NCI-H2196 (cell line): ENCODE results near the gene HNF4A.
A peak's percentile ranks its signal among the peaks of the same experiment; 100 is the strongest.
"Not testable (repeated sequence)": the region's sequence is repeated elsewhere in the genome, so short reads cannot be mapped to it uniquely, and the experiment has no call there.

Experiments
- DNase-seq: peaks from one replicate; lab custom pipeline; 2025; ENCODE audit not compliant: unreplicated experiment; lab: John Stamatoyannopoulos, UW

HNF4A gene

DNA sequence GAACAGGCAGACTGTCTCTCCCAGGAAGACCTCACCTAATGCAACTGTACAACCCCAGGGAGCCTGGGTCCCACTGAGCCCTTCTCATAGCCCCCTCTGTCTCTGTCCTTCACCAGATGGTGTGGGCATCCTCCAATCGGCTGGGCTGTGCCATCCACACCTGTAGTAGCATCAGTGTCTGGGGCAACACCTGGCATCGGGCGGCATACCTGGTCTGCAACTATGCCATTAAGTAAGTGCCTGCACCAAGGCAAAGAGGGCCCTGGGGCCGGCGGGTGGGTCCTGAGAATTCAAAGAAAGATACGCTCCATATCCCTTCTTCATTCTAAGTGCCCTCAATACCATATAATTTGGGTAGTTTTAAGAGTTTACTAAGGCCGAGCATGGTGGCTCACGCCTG is 10.4 kb upstream of the HNF4A start:
- no peak for DNase-seq

DNA sequence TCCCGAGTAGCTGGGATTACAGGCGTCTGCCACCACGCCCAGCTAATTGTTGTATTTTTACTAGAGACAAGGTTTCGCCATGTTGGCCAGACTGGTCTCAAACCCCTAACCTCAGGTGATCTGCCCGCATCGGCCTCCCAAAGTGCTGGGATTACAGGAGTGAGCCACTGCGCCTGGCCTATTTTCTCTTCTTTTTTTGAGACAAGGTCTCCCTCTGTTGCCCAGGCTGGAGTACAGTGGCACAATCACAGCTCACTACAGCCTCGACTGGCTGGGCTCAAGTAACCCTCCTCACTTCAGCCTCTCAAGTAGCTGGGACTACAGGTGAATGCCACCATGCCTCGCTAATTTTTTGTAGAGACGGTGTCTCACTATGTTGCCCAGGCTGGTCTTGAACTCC is 9.6 kb upstream of the HNF4A start:
- DNase-seq = not testable (repeated sequence)

DNA sequence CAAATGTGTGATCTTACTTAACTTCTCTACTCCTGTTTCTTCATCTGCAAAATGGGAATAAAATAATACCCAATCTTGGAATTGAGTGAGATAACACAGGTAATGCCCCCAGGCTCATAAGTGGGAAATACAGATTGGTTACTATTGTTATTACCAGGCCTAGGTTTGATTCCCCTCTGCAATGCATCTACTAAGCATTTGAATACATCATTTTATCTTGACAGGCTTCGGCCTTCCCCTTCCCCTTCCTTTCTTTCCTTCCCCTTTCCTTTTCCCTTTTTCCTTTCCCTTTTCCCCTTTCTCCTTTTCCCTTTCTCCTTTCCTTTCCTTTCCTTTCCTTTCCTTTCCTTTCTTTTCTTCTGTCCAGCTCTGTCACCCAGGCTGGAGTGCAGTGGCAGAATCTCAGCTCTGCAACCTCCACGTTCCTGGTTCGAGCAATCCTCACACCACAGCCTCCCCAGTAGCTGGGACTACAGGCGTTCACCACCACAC is 7.3 kb upstream of the HNF4A start:
- no peak for DNase-seq

DNA sequence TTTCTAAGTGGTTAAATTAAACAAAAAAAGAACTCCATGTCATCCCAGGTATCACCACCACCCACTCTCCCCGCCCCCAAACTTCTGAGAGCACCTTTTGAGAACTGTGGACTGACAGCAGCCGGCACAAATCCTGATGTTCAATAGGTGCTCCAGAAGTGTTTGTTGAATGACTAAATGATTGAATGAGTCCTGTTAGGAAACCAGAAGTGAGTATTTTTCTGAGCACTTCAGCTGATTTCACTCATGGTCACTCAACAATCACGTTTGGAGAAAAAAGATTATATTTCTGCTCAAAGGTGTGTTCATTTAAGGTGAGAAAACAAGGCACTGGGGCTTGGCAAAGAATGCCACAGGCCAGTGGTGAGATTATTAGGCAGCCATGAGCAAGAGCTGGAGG is 6.2 kb upstream of the HNF4A start:
- DNase-seq = no peak

DNA sequence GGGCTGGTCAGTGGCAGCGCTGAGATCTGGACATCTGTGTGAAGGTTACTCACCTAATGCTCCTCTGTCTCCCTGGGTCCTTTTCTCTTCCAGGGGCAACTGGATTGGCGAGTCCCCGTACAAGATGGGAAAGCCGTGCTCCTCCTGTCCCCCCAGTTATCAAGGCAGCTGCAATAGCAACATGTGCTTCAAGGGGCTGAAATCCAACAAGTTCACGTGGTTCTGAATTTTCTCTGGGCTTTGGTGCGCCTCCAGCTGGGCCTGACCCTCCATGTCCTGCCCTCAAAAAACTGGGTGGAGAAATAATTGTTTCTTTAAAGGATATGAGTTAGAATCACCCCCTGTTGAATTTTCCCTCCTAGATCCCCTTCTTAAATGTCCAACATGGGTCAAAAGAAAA is 4.9 kb upstream of the HNF4A start:
- DNase-seq = no peak

DNA sequence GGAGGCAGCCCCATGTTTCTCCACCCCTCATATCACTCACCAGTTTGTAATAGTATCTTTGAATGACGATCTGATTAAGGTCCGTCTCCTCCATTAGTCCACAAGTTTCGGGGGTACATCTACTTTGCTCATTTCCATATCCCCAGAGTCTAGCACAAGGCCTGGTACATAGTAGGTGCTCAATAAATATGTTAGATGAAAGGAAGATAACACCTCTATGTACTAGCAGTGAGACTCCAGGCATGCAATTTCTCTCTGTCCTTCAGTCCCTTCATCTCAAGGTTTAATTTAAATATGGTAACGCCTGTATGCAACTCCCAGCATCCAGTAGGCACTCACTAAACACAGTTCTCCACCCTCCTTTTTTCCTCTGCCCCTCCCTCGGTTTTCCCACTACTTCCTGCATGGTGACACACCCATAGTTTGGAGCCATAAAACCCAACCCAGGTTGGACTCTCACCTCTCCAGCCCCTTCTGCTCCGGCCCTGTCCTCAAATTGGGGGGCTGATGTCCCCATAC is 461 bp upstream of the HNF4A start:
- DNase-seq = no peak

DNA sequence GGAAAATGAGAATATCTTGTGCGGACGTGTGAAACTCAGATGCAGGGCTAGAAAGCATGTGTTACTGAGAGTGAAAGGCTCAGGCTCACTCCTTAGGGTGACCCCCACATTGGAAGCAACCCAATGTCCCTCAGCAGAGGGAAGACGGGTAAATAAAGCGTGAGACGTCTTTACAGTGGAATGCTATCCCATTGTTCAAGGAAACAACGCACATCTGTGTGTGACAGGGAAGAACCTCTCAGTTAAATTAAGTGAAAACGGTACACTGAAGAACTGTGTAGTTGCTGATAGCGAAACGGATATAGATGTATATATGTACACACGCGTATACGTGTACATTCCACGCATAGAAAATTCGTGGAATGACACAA is 839 bp downstream of the HNF4A start:
- no peak for DNase-seq

DNA sequence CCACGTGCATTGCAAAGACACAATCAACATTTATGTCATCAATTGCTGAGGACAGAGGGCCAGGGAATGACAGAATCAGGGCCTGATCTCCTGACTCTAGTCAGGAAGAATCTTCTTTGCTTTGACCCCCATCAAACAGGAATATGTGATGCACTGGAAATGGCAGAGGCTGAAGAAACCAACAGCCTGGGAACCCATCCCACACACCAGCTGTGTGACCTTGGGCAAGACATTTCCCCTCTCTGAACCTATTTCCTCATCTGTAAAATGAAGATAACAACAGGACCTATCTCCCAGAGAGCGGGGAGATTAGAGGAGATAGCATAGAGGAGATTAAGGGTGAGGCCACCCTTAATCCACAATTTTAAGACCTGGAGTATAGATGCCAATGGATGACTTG is 1.5 kb downstream of the HNF4A start:
- DNase-seq = no peak

DNA sequence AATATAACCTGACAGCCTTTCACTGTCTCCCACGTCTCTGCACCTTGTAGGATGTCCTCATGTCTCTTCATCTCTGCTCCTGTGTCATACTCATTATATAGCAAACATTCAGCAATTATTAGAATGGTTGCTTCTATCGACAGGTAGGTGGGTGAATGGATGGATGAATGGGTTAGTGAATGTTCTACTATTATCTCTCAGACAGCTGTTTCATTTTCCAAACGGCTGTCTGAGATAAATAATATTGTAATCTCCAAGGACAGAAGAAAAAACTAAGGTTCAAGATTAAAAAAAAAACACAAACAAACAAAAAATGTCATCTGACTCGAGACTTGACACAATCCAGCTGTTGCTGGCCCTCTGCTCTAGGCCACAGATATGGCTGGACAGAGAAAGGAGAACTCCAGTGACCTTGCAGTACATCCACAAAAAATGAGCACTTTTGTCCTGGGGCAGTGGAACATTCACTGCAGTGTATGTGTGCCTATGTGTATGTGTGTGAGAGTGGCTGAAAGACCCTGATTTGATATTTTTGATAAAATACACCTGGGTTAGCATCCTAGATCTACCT is 2.1 kb downstream of the HNF4A start:
- DNase-seq = no peak

DNA sequence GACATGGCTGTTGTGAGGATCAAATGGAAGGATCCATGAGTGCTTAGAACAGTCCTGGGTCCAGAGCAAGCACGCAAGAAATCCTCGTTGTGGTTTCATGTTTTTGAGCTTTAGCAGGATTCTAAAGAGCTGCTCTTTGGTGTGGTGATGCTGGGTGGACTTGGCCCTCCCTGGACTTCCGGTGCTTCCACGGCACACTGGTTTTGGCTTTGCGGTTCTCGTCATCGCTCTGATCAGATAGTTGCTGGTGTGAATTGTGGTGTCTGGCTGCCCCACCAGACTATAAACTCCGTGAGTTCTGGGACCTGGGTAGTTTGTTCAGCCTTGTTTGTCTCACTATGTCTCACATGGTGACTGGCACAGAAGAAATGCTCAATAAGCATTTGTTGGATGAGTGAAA is 3.3 kb downstream of the HNF4A start:
- no peak for DNase-seq

DNA sequence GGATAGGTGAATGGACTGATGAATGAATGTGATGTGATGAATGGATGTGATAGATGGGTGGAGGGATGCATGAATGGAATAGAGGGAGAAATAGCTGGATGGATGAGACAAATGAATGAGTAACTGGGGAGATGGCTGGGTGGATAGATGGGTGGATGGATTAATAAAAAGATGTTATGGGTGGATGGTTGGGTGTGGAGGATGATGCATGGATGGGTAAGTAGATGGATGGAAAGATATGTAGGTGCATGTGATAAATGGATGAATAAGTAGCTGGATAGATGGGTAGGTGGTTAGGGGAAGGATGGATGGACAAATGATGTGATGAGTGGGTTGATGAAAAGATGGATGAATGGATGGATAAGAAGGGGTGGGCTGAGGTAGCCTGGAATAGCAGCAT is 4.7 kb downstream of the HNF4A start:
- DNase-seq = no peak

DNA sequence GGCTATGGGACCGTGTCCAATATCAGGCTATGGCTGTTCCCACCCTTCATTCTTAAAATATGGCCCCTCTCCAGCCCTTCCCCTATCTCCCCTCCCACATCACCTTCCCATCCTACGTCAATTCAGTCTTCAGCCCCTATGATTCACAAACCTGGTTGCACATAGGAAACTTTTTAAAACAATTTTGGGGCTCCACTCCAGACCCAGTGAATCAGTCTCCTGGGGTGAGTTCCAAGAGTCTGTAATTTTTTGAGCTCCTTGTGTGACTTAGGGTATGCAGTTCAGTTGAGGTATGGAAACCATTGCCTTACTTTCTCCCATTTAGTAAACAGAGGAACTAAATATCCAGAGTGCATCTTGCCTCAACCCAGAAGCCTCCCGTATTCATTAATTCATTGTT is 5.5 kb downstream of the HNF4A start:
- DNase-seq = no peak

DNA sequence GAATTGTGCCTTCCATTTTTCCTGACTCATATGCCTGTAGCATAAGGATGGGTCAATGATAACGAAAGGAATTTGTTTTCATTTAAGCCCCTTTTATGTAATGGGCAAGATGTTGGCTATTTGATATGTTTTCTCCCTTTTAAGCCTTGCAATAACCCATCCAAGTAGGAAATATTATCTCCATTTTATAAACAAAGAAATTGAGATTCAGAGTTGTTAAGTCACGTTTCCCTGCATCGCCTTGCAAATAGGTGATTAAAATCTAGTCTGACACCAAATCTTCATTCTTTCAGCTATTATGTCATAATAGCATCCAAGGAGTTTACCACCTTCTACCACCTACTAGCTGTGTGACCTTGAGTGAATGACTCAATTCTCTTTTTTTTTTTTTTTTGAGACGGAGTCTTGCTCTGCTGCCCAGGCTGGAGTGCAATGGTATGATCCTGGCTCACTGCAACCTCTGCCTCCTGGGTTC is 7.0 kb downstream of the HNF4A start:
- no peak for DNase-seq

DNA sequence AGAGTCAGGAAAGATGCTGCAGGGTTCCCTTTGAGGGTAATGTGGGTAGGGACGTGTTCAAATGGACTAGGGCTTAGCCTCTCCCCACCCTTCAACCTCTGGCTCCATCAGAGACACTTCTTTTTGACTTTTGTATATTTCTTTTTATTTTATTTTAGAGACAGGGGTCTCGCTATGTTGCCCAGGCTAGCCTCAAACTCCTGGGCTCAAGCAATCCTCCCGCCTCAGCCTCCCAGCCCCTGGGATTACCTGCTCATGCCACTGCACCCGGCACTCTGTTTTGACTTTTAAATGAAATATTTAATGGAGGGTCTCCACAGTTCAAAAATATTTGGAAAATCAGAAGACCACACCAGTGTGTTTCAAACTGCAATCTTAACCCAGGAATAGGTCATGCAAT is 8.6 kb downstream of the HNF4A start:
- DNase-seq = no peak

DNA sequence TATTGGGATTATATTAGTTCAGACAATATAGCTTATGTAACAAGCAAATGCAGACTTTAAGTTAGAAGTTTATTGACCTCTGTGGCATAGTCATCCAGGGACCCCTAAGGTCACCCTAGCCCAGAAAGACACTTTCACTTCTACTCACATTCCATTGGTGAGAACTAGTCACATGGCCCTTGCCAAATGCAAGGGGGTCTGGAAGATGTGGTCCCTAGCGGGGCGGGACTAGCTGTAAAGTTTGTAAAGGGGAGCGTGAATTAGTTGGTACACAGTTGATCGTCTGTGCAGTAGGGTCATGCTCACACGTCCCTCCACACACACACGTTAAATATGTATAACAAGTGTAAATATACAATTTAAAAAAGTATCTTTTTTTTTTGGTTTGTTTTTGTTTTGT is 9.3 kb downstream of the HNF4A start:
- DNase-seq = no peak

DNA sequence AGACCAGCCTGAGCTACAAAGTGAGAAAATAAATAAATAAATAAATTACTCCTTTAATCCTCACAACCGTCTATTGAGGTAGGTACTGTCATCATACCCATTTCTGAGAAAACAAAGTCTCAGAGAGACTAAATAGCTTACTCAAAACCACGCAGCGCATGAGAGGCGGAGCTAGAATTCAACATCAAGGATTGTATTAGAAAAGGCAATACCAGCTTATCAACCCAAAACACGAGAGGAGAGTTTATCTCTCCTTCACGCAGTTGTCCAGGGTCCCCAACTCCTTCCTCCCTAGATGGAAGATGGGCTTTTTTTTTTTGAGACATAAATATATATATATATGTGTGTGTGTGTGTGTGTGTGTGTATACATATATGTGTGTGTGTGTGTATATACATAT is 12.2 kb downstream of the HNF4A start:
- no peak for DNase-seq

DNA sequence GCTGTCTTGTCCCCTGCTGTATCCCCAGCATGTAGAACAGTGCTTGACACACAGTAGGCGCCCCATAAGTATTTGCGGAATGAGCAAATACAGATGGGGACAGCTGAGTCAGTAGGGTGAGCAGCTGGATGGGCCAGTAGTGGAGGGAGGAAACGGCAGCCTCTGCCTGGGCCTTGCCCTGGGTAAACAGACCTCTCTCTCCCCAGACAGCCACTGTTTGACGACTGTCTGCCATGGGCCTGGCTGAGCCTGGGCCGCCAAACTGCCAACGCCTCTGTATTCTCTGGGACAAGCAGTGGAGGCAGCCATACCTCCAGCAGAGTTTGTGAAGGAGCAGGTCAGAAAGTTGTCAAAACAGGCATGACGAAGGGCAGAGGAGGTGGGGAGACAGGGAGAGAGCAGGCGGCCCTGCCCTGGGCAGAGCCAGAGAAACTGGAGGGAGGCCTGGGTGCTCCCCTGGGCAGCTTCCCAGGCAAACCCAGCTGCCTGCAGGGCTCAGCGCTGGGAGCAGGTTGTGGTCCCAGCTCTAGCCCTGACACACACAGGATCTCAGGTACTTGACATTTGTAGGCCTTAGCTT is 15.2 kb downstream of the HNF4A start:
- DNase-seq = no peak

DNA sequence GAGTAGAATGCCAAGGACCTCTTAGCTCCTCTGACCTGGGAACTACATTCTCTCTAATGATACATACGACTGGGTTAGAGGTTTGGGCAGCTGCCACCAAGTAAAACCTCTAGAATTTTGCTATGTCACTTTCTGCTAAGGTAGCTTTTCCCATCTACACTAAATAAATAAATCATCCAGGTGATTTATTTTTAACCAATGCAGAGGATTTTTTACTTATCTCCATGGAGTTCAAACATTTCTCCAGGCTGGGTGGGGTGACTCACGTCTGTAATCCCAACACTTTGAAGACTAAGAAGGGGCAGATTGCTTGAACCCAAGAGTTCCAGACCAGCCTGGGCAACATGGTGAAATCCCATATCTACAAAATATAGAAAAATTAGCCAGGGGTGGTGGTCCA is 27.1 kb downstream of the HNF4A start:
- DNase-seq = no peak

DNA sequence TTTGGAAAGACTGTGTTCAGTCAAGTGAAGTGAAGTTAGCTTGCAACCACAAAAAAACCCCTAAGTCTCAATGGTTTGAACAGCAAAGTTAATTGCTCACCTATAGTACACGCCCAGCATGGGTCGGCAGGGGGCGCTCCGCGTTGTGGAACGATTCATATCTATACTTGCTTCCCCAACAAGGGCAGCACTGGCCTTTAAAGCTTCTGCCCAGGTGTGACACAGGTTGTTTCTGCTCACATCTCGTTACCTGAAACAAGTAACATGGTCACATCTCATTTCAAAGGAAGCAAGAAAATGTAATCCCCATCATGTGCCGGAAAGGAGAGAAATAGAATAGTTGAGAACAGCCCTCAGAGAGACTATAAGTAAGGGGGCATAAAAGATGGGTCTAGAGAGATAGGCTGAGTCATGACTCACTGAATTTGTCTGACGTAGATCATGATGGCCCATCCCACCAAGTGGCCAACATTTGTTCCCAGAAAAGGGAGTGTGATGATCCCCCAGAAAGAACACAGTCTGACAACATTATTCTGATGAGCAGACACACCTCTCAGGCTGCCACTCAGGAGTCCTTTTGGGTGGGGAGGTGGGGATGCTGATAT is 29.0 kb downstream of the HNF4A start:
- DNase-seq = peak; percentile 85

DNA sequence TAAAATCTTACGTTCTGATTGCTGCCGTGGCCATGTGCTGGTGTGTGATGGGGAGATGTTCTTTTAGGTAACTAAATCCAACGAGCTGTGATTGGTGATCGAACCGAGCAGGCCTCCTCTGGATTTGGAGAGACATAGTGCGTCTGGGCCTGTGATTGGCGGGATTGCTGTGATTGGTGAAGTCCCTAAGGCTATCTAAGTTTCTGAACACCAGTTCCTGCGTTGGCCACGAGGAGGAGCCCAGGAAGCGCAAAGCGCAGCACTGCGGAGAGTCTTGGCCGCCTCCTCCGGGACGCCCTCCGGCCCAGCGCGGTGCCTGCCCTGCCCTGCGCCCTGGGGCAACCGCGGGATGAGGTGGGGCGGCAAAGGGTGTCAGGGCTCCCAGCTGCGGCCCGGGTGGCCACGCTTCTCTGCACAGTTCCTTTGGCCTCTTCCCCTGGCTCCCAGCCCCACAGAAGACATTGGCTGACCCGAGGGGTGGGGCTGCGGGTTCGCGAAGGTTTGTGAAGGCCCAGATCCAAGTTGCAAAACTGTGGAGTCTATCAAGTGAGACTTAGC is 33.0 kb downstream of the HNF4A start:
- peak; percentile 82 for DNase-seq

DNA sequence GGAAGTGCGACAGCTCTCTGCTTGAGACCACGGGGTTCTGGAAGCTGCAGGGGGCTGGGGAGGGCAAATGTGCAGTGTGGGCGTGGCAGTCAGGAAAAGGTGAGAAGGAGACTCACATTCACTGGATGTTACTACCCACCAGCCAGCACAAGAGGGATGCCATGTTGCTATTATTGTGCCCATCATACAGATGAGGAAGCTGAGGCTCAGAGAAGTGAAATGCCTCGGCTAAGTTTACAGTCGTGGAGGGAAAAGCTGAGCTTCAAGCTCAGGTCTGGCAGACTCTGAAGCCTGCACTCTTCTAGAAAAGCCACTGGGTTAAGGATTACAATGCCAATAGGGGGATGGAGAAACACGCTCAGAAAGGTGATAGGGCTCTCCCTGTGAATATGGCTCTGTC is 34.4 kb downstream of the HNF4A start:
- no peak for DNase-seq

DNA sequence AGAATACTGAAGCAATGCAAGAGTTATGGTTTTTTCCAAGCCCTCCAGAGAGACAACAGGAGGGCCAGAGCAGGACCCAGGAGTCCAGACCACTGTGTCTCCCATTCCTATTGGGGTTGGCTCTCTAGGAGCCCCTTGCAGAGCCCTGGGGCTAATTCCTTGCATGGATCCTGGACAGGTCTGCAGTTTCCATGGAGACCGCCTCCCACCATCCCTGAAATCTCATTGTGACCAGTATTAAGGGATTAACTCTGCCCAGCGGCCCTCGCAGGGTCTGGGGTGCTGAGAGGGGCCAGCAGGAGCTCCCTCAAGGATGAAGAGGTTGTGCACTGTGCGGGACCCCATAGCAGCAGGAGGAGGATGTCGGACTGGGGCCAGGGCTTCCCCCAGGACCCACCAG is 34.8 kb downstream of the HNF4A start:
- no peak for DNase-seq
